ENCODE measurements around the gene TOR3A.

The TOR3A gene

GRCh38 chr1:179082333-179082998 lies 596 bp downstream of the TOR3A start:
- no peaks in the 10 kb centered on the region for H3K27me3 ChIP-seq (ENCODE audit: control insufficient read depth, insufficient read depth, low read length)
- H3K4me3 ChIP-seq (ENCODE audit: low read length), result peak overlapping the region; percentile 93
- peaks cover 8% of the 10 kb centered on the region for H3K4me1 ChIP-seq (ENCODE audit: control insufficient read depth, insufficient read depth, low read length)

GRCh38 chr1:179082999-179083335 lies 1.1 kb downstream of the TOR3A start:
- peaks cover 8% of the 10 kb centered on the region for H3K4me1 ChIP-seq (ENCODE audit: control insufficient read depth, insufficient read depth, low read length)
- no peak overlapping the region for H3K27ac ChIP-seq (ENCODE audit: low read depth, low read length)
- H3K27me3 ChIP-seq (ENCODE audit: control insufficient read depth, insufficient read depth, low read length), result no peaks in the 10 kb centered on the region
- peak overlapping the region; percentile 13 for H3K9ac ChIP-seq (ENCODE audit: low read length)
- H3K36me3 ChIP-seq (ENCODE audit: control insufficient read depth, insufficient read depth, low read length), result peaks cover 7% of the 10 kb centered on the region
- peak overlapping the region; percentile 93 for H3K4me3 ChIP-seq (ENCODE audit: low read length)

More at GRCh38 chr1:179082333-179082998, 596 bp downstream of the TOR3A start:
- Histone ChIP-seq H3K36me3 (ENCODE audit: control insufficient read depth, insufficient read depth, low read length) (peaks cover 7% of the 10 kb centered on the region), H3K9ac (ENCODE audit: low read length) (peak overlapping the region; percentile 75), H3K27ac (ENCODE audit: low read depth, low read length) (peak overlapping the region; percentile 76)

- no peak overlapping the region for H3K27ac ChIP-seq (ENCODE audit: low read depth, low read length)
Measured at GRCh38 chr1:179083533-179083932, 1.7 kb downstream of the TOR3A start.

GRCh38 chr1:179087665-179088064 lies 5.8 kb downstream of the TOR3A start:
- Histone ChIP-seq H3K27me3 (ENCODE audit: control insufficient read depth, insufficient read depth, low read length) (no peaks in the 10 kb centered on the region), H3K9ac (ENCODE audit: low read length) (no peak overlapping the region), H3K36me3 (ENCODE audit: control insufficient read depth, insufficient read depth, low read length) (peaks cover 11% of the 10 kb centered on the region), H3K27ac (ENCODE audit: low read depth, low read length) (no peak overlapping the region), H3K4me3 (ENCODE audit: low read length) (no peak overlapping the region), H3K4me1 (ENCODE audit: control insufficient read depth, insufficient read depth, low read length) (no peaks in the 10 kb centered on the region)

More at GRCh38 chr1:179083533-179083932, 1.7 kb downstream of the TOR3A start:
- H3K27me3 ChIP-seq (ENCODE audit: control insufficient read depth, insufficient read depth, low read length), result no peaks in the 10 kb centered on the region
- H3K4me1 ChIP-seq (ENCODE audit: control insufficient read depth, insufficient read depth, low read length), result peaks cover 8% of the 10 kb centered on the region
- no peak overlapping the region for H3K4me3 ChIP-seq (ENCODE audit: low read length)
- H3K9ac ChIP-seq (ENCODE audit: low read length), result no peak overlapping the region
- peaks cover 7% of the 10 kb centered on the region for H3K36me3 ChIP-seq (ENCODE audit: control insufficient read depth, insufficient read depth, low read length)

- Histone ChIP-seq H3K27ac (ENCODE audit: low read depth, low read length) (no peak overlapping the region), H3K4me3 (ENCODE audit: low read length) (no peak overlapping the region), H3K27me3 (ENCODE audit: control insufficient read depth, insufficient read depth, low read length) (no peaks in the 10 kb centered on the region), H3K4me1 (ENCODE audit: control insufficient read depth, insufficient read depth, low read length) (no peaks in the 10 kb centered on the region), H3K9ac (ENCODE audit: low read length) (no peak overlapping the region), H3K36me3 (ENCODE audit: control insufficient read depth, insufficient read depth, low read length) (peaks cover 22% of the 10 kb centered on the region)
Measured at GRCh38 chr1:179089827-179090482, 8.1 kb downstream of the TOR3A start.

GRCh38 chr1:179090522-179090921 lies 8.7 kb downstream of the TOR3A start:
- Histone ChIP-seq H3K4me1 (ENCODE audit: control insufficient read depth, insufficient read depth, low read length) (no peaks in the 10 kb centered on the region), H3K4me3 (ENCODE audit: low read length) (no peak overlapping the region), H3K27me3 (ENCODE audit: control insufficient read depth, insufficient read depth, low read length) (no peaks in the 10 kb centered on the region), H3K27ac (ENCODE audit: low read depth, low read length) (no peak overlapping the region), H3K9ac (ENCODE audit: low read length) (no peak overlapping the region), H3K36me3 (ENCODE audit: control insufficient read depth, insufficient read depth, low read length) (peaks cover 25% of the 10 kb centered on the region)

GRCh38 chr1:179090923-179091322 lies 9.1 kb downstream of the TOR3A start:
- H3K4me1 ChIP-seq (ENCODE audit: control insufficient read depth, insufficient read depth, low read length), result no peaks in the 10 kb centered on the region
- no peak overlapping the region for H3K9ac ChIP-seq (ENCODE audit: low read length)
- H3K27me3 ChIP-seq (ENCODE audit: control insufficient read depth, insufficient read depth, low read length), result no peaks in the 10 kb centered on the region
- H3K27ac ChIP-seq (ENCODE audit: low read depth, low read length), result no peak overlapping the region
- no peak overlapping the region for H3K4me3 ChIP-seq (ENCODE audit: low read length)
- peaks cover 25% of the 10 kb centered on the region for H3K36me3 ChIP-seq (ENCODE audit: control insufficient read depth, insufficient read depth, low read length)

GRCh38 chr1:179091691-179092165 lies 9.9 kb downstream of the TOR3A start:
- no peak overlapping the region for H3K9ac ChIP-seq (ENCODE audit: low read length)
- no peaks in the 10 kb centered on the region for H3K27me3 ChIP-seq (ENCODE audit: control insufficient read depth, insufficient read depth, low read length)
- H3K27ac ChIP-seq (ENCODE audit: low read depth, low read length), result no peak overlapping the region
- no peak overlapping the region for H3K4me3 ChIP-seq (ENCODE audit: low read length)
- peaks cover 26% of the 10 kb centered on the region for H3K36me3 ChIP-seq (ENCODE audit: control insufficient read depth, insufficient read depth, low read length)
- no peaks in the 10 kb centered on the region for H3K4me1 ChIP-seq (ENCODE audit: control insufficient read depth, insufficient read depth, low read length)

GRCh38 chr1:179092896-179093461 lies 11.1 kb downstream of the TOR3A start:
- Histone ChIP-seq H3K27me3 (ENCODE audit: control insufficient read depth, insufficient read depth, low read length) (no peaks in the 10 kb centered on the region), H3K9ac (ENCODE audit: low read length) (no peak overlapping the region), H3K36me3 (ENCODE audit: control insufficient read depth, insufficient read depth, low read length) (peaks cover 29% of the 10 kb centered on the region), H3K4me3 (ENCODE audit: low read length) (no peak overlapping the region), H3K4me1 (ENCODE audit: control insufficient read depth, insufficient read depth, low read length) (no peaks in the 10 kb centered on the region), H3K27ac (ENCODE audit: low read depth, low read length) (no peak overlapping the region)

- Histone ChIP-seq H3K27me3 (ENCODE audit: control insufficient read depth, insufficient read depth, low read length) (no peaks in the 10 kb centered on the region), H3K4me3 (ENCODE audit: low read length) (no peak overlapping the region), H3K4me1 (ENCODE audit: control insufficient read depth, insufficient read depth, low read length) (no peaks in the 10 kb centered on the region), H3K27ac (ENCODE audit: low read depth, low read length) (no peak overlapping the region), H3K9ac (ENCODE audit: low read length) (no peak overlapping the region), H3K36me3 (ENCODE audit: control insufficient read depth, insufficient read depth, low read length) (peaks cover 29% of the 10 kb centered on the region)
Measured at GRCh38 chr1:179094818-179095217, 12.9 kb downstream of the TOR3A start.

- H3K9ac ChIP-seq (ENCODE audit: low read length), result no peak overlapping the region
- no peak overlapping the region for H3K27ac ChIP-seq (ENCODE audit: low read depth, low read length)
- no peaks in the 10 kb centered on the region for H3K4me1 ChIP-seq (ENCODE audit: control insufficient read depth, insufficient read depth, low read length)
- H3K4me3 ChIP-seq (ENCODE audit: low read length), result no peak overlapping the region
- H3K27me3 ChIP-seq (ENCODE audit: control insufficient read depth, insufficient read depth, low read length), result no peaks in the 10 kb centered on the region
- peaks cover 31% of the 10 kb centered on the region for H3K36me3 ChIP-seq (ENCODE audit: control insufficient read depth, insufficient read depth, low read length)
Measured at GRCh38 chr1:179095377-179095776, 13.5 kb downstream of the TOR3A start.

GRCh38 chr1:179095924-179096323 lies 14.1 kb downstream of the TOR3A start:
- H3K4me1 ChIP-seq (ENCODE audit: control insufficient read depth, insufficient read depth, low read length), result no peaks in the 10 kb centered on the region
- H3K27ac ChIP-seq (ENCODE audit: low read depth, low read length), result no peak overlapping the region
- no peak overlapping the region for H3K4me3 ChIP-seq (ENCODE audit: low read length)
- H3K36me3 ChIP-seq (ENCODE audit: control insufficient read depth, insufficient read depth, low read length), result peaks cover 31% of the 10 kb centered on the region
- no peak overlapping the region for H3K9ac ChIP-seq (ENCODE audit: low read length)
- no peaks in the 10 kb centered on the region for H3K27me3 ChIP-seq (ENCODE audit: control insufficient read depth, insufficient read depth, low read length)

Data from rectal smooth muscle tissue (tissue), 1 donor.